ENCODE measurements around the gene SYT5. TPM values are rescaled to one million over a fixed set of nuclear protein-coding genes. Genes with fewer than 3 reads are reported as not detected.
A peak's percentile ranks its signal among the peaks of the same experiment; 100 is the strongest.

SYT5 gene
- total and polyA plus RNA-seq, 9 of the 15 experiments (the other 6 are each of a cell fraction or from before 2014, with no cell fraction given), result 1.3 to 20.9 (median 8.8) TPM

DNA sequence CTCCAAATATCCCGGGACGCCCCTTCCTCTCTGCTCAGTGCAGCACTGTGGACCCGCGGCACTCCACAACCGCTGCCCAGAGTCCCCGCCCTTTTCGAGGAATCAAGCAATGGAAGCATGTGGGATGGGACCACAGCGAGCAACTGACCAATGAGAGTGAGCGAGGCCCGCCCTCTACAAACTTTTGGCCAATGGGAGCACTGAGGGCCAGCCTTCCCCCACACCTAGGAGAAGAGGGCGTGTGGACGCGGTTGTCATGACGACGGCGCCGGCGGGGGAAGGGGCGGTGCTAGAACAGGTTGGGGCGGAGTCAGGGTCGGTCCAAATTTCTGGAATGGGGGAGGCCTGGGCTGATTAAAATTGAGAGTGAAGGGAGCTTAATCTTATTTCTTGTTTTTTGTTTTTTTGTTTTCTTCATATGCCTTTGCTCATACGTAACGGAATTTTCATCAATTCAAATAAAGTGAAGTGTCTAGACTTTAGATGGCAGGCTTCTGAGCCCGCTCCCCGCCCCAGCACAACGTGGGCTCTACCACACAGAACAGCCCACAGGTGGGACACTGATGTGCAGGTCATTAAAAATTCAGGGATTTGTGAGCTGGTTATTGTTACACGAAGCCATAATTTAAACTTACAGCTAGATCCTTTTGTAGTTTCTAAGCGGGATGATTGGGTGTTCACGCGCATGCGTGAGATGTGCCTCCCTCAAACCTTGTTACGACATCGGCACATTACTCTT, 13.4 kb downstream of the SYT5 start, which contains the start of gene DNAAF3 (continued):
- TF ChIP-seq TSHZ1 (CRISPR knock-in tag; IDR thresholded peaks at IDR 0.05) (no peak), ZNF253 (CRISPR knock-in tag; conservative IDR thresholded peaks at IDR 0.05) (no peak), HNRNPK (IDR thresholded peaks at IDR 0.05; ENCODE audit: low read depth, low read length, poor library complexity, severe bottlenecking) (no peak), CHD2 (IDR thresholded peaks at IDR 0.05; ENCODE audit: low read depth, low read length) (peak; percentile 82), ZNF561 (CRISPR knock-in tag; conservative IDR thresholded peaks at IDR 0.05) (no peak), GTF2A2 (tag; IDR thresholded peaks at IDR 0.05) (no peak), HSF4 (CRISPR knock-in tag; IDR thresholded peaks at IDR 0.05; ENCODE audit: borderline replicate concordance) (no peak), TOE1 (IDR thresholded peaks at IDR 0.05; ENCODE audit: borderline replicate concordance) (peak; percentile 98), TOE1 (CRISPR knock-in tag; IDR thresholded peaks at IDR 0.05; ENCODE audit: borderline replicate concordance, low read depth) (no peak), ZNF134 (CRISPR knock-in tag; conservative IDR thresholded peaks at IDR 0.05) (no peak), ZNF507 (tag; conservative IDR thresholded peaks at IDR 0.05) (no peak), ETV5 (CRISPR knock-in tag; IDR thresholded peaks at IDR 0.05; ENCODE audit: low read depth) (no peak), NFIC (IDR thresholded peaks at IDR 0.05) (no peak), PRPF4 (IDR thresholded peaks at IDR 0.05; ENCODE audit: insufficient read depth, low read depth, low read length, poor library complexity, severe bottlenecking) (no peak), TAF7 (tag; IDR thresholded peaks at IDR 0.05) (no peak), NR2C2 (CRISPR knock-in tag; IDR thresholded peaks at IDR 0.05) (no peak), NR2C2 (tag; IDR thresholded peaks at IDR 0.05) (no peak), ZNF347 (CRISPR knock-in tag; IDR thresholded peaks at IDR 0.05; ENCODE audit: low read depth) (no peak), SRSF9 (IDR thresholded peaks at IDR 0.05; ENCODE audit: borderline replicate concordance, low read depth, low read length) (no peak), ZNF668 (CRISPR knock-in tag; IDR thresholded peaks at IDR 0.05) (no peak), FUS (optimal IDR thresholded peaks at IDR 0.05; ENCODE audit: low read depth, low read length) (no peak), SMARCE1 (IDR thresholded peaks at IDR 0.05) (no peak), E2F5 (CRISPR knock-in tag; IDR thresholded peaks at IDR 0.05) (no peak), LARP7 (IDR thresholded peaks at IDR 0.05) (no peak), HNRNPUL1 (IDR thresholded peaks at IDR 0.05; ENCODE audit: low read length) (no peak)
- TF ChIP-seq, protein P1, sequence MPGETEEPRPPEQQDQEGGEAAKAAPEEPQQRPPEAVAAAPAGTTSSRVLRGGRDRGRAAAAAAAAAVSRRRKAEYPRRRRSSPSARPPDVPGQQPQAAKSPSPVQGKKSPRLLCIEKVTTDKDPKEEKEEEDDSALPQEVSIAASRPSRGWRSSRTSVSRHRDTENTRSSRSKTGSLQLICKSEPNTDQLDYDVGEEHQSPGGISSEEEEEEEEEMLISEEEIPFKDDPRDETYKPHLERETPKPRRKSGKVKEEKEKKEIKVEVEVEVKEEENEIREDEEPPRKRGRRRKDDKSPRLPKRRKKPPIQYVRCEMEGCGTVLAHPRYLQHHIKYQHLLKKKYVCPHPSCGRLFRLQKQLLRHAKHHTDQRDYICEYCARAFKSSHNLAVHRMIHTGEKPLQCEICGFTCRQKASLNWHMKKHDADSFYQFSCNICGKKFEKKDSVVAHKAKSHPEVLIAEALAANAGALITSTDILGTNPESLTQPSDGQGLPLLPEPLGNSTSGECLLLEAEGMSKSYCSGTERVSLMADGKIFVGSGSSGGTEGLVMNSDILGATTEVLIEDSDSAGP (CRISPR knock-in tag; IDR thresholded peaks at IDR 0.05), result no peak
